ENCODE measurements around the gene BOC. TPM values are rescaled to one million over a fixed set of nuclear protein-coding genes. Genes with fewer than 3 reads are reported as not detected.
"Not testable (repeated sequence)": the region's sequence is repeated elsewhere in the genome, so short reads cannot be mapped to it uniquely, and the experiment has no call there.

The BOC gene
- total RNA-seq, 1 donor from 2014 or later, result 20.2 TPM

DNA sequence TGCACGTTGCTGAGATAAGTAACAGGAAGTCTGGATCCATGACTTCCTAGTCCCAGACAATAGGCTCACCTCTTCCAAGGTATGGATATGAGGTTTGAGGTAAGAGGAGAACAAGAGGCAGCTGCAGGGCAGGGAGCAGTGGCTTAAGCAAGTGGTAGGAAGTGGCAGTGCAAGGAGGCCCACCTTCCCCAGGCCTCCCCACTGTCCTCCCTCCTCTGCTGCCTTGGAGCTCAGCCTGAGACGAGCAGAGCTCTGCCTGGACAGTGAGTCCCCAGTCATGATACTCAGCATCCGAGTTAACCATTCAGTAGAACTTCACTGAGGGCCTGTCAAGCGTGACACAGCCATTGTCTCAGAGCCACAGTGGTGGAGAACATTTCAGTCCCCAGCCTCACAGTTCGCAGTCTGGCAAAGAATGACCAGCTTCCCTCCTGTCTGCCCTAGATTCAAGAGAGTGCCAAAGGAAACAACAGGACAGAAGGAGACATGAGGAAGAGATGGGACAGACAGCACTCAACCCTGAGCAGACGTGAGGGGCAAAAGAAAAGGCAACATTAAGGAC, 41.4 kb upstream of the BOC start:
- Histone ChIP-seq H3K4me3 (ENCODE audit: insufficient read depth, low read depth, low read length) (no peak overlapping the region), H3K79me2 (ENCODE audit: insufficient read depth, low read length) (no peaks in the 10 kb centered on the region), H3K36me3 (ENCODE audit: insufficient read depth, low read length) (no peaks in the 10 kb centered on the region), H3K4me1 (ENCODE audit: insufficient read depth, low read length) (peaks cover 11% of the 10 kb centered on the region), H3K27me3 (ENCODE audit: insufficient read depth, low read length) (no peaks in the 10 kb centered on the region), H3K9me3 (ENCODE audit: insufficient read depth, low read depth, low read length) (no peaks in the 10 kb centered on the region), H4K20me1 (ENCODE audit: insufficient read depth, low read length) (no peaks in the 10 kb centered on the region), H3K27ac (ENCODE audit: low read depth, low read length) (no peak overlapping the region), H3K4me2 (ENCODE audit: low read length) (no peak overlapping the region), H3K9ac (ENCODE audit: low read length) (no peak overlapping the region), H2AFZ (ENCODE audit: low read depth, low read length) (peak overlapping the region; percentile 2)
- no peak for FAIRE-seq
- Mint-ChIP-seq H3K27me3 (ENCODE audit: low read depth, unreplicated experiment) (no peaks in the 10 kb centered on the region), H3K36me3 (ENCODE audit: low read depth, unreplicated experiment) (no peaks in the 10 kb centered on the region), H3K27ac (ENCODE audit: unreplicated experiment) (no peak overlapping the region), H3K4me1 (ENCODE audit: low read depth, unreplicated experiment) (peaks cover 5% of the 10 kb centered on the region), H3K9me3 (ENCODE audit: unreplicated experiment) (peaks cover 7% of the 10 kb centered on the region), H3K4me3 (ENCODE audit: unreplicated experiment) (no peak overlapping the region)
- DNase-seq (ENCODE audit: low read depth), result no peak
- TF ChIP-seq, protein P1, sequence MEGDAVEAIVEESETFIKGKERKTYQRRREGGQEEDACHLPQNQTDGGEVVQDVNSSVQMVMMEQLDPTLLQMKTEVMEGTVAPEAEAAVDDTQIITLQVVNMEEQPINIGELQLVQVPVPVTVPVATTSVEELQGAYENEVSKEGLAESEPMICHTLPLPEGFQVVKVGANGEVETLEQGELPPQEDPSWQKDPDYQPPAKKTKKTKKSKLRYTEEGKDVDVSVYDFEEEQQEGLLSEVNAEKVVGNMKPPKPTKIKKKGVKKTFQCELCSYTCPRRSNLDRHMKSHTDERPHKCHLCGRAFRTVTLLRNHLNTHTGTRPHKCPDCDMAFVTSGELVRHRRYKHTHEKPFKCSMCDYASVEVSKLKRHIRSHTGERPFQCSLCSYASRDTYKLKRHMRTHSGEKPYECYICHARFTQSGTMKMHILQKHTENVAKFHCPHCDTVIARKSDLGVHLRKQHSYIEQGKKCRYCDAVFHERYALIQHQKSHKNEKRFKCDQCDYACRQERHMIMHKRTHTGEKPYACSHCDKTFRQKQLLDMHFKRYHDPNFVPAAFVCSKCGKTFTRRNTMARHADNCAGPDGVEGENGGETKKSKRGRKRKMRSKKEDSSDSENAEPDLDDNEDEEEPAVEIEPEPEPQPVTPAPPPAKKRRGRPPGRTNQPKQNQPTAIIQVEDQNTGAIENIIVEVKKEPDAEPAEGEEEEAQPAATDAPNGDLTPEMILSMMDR (IDR thresholded peaks at IDR 0.05; ENCODE audit: insufficient read depth, low read depth, low read length), result no peak
- no peak for TF ChIP-seq EZH2 (IDR thresholded peaks at IDR 0.05; ENCODE audit: insufficient read depth, low read length)

DNA sequence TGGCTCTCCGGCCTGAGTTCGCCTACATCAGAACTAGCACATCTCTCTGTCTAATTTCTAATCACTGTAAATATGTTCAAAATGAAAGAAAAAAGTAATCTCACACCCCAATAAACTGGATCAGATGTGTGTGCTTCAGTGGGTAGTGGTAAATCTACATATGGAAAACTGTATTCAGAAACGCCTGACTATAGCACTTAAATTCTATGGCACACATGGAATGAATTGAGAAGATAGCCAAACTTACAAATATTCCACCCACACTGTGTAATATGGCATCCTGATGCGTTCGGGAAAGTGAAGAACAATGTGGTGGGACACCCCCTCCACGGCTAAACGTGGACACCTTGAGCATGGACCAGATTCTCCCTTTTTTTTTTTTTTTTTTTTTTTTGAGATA, 40.6 kb upstream of the BOC start:
- Mint-ChIP-seq H3K27ac (ENCODE audit: unreplicated experiment) (no peak overlapping the region), H3K4me3 (ENCODE audit: unreplicated experiment) (no peak overlapping the region), H3K36me3 (ENCODE audit: low read depth, unreplicated experiment) (no peaks in the 10 kb centered on the region), H3K9me3 (ENCODE audit: unreplicated experiment) (peaks cover 7% of the 10 kb centered on the region), H3K4me1 (ENCODE audit: low read depth, unreplicated experiment) (peaks cover 5% of the 10 kb centered on the region), H3K27me3 (ENCODE audit: low read depth, unreplicated experiment) (no peaks in the 10 kb centered on the region)
- no peak for FAIRE-seq
- no peak for TF ChIP-seq EZH2 (IDR thresholded peaks at IDR 0.05; ENCODE audit: insufficient read depth, low read length)
- TF ChIP-seq, protein P1 (IDR thresholded peaks at IDR 0.05; ENCODE audit: insufficient read depth, low read depth, low read length), result no peak
- DNase-seq (ENCODE audit: low read depth), result no peak
- Histone ChIP-seq H3K9me3 (ENCODE audit: insufficient read depth, low read depth, low read length) (no peaks in the 10 kb centered on the region), H3K4me3 (ENCODE audit: insufficient read depth, low read depth, low read length) (no peak overlapping the region), H3K36me3 (ENCODE audit: insufficient read depth, low read length) (no peaks in the 10 kb centered on the region), H3K27ac (ENCODE audit: low read depth, low read length) (no peak overlapping the region), H3K4me1 (ENCODE audit: insufficient read depth, low read length) (peaks cover 11% of the 10 kb centered on the region), H3K27me3 (ENCODE audit: insufficient read depth, low read length) (no peaks in the 10 kb centered on the region), H3K4me2 (ENCODE audit: low read length) (no peak overlapping the region), H3K9ac (ENCODE audit: low read length) (no peak overlapping the region), H3K79me2 (ENCODE audit: insufficient read depth, low read length) (no peaks in the 10 kb centered on the region), H4K20me1 (ENCODE audit: insufficient read depth, low read length) (no peaks in the 10 kb centered on the region), H2AFZ (ENCODE audit: low read depth, low read length) (no peak overlapping the region)

DNA sequence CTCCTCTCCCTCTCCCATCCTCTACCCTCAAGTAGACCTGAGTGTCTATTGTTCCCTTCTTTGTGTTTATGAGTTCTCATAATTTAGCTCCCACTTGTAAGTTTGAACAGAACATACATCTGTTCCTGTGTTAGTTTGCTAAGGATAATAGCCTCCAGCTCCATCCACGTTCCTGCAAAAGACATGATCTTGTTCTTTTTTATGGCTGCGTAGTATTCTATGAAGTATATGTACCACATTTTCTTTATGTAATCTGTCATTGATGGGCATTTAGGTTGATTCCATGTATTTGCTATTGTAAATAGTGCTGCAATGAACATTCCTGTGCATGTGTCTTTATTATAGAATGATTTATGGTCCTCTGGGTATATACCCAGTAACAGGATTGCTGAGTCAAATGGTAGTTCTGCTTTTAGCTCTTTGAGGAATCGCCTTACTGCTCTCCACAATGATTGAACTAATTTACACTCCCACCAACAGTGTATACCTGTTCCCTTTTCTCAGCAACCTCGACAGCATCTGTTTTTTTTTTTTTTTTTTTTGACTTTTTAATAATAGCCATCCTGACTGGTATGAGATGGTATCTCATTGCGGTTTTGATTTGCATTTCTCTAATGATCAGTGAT, 39.6 kb upstream of the BOC start:
- H3K27me3 ChIP-seq (ENCODE audit: insufficient read depth, low read length); FAIRE-seq; H3K9me3 Mint-ChIP-seq (ENCODE audit: unreplicated experiment); H3K27ac ChIP-seq (ENCODE audit: low read depth, low read length); H3K4me2 ChIP-seq (ENCODE audit: low read length); H3K4me3 ChIP-seq (ENCODE audit: insufficient read depth, low read depth, low read length); H3K27me3 Mint-ChIP-seq (ENCODE audit: low read depth, unreplicated experiment); H4K20me1 ChIP-seq (ENCODE audit: insufficient read depth, low read length); H3K36me3 Mint-ChIP-seq (ENCODE audit: low read depth, unreplicated experiment); H3K36me3 ChIP-seq (ENCODE audit: insufficient read depth, low read length); H3K79me2 ChIP-seq (ENCODE audit: insufficient read depth, low read length); H2AFZ ChIP-seq (ENCODE audit: low read depth, low read length); DNase-seq (ENCODE audit: low read depth); H3K27ac Mint-ChIP-seq (ENCODE audit: unreplicated experiment); H3K9me3 ChIP-seq (ENCODE audit: insufficient read depth, low read depth, low read length); H3K9ac ChIP-seq (ENCODE audit: low read length); H3K4me3 Mint-ChIP-seq (ENCODE audit: unreplicated experiment); H3K4me1 Mint-ChIP-seq (ENCODE audit: low read depth, unreplicated experiment); H3K4me1 ChIP-seq (ENCODE audit: insufficient read depth, low read length): not testable (repeated sequence)
